NCI-H748 (cell line): ENCODE data around the gene NUFIP2.
A peak's percentile ranks its signal among the peaks of the same experiment; 100 is the strongest.
"Not testable (repeated sequence)": the region's sequence is repeated elsewhere in the genome, so short reads cannot be mapped to it uniquely, and the experiment has no call there.

Experiments used
- DNase-seq: peaks from one replicate; lab custom pipeline; 2025; ENCODE audit not compliant: unreplicated experiment; lab: John Stamatoyannopoulos, UW

Gene NUFIP2

DNA sequence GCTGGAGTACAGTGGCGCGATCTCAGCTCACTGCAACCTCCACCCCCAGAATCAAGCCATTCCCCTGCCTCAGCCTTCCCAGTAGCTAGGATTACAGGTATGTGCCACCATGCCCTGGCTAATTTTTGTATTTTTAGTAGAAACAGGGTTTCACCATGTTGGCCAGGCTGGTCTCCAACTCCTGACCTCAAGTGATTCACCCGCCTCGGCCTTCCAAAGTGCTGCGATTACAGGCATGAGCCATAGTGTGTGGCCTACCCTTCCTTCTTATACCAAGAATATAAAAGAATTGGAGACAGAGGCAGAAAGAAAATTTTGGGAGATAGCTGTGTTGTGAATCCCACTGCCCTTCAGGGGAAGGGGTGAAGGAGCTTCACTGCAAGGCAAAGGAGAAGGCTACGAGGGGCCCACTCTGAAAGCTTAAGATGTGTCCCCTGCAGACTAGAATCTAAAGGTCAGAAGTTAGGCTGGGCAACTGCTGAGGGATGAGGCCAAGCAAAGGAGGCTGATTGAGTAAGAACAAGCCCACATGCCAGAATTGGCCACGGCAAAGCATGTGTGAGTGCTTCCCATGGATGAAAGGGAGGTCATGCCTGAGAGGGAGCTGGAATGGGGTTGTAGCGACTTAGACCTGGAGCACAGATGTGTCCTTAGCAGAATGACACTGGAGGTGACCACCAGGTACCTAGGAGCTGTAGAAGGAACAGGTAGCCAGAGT, 55.7 kb downstream of the NUFIP2 start:
- DNase-seq: no peak

DNA sequence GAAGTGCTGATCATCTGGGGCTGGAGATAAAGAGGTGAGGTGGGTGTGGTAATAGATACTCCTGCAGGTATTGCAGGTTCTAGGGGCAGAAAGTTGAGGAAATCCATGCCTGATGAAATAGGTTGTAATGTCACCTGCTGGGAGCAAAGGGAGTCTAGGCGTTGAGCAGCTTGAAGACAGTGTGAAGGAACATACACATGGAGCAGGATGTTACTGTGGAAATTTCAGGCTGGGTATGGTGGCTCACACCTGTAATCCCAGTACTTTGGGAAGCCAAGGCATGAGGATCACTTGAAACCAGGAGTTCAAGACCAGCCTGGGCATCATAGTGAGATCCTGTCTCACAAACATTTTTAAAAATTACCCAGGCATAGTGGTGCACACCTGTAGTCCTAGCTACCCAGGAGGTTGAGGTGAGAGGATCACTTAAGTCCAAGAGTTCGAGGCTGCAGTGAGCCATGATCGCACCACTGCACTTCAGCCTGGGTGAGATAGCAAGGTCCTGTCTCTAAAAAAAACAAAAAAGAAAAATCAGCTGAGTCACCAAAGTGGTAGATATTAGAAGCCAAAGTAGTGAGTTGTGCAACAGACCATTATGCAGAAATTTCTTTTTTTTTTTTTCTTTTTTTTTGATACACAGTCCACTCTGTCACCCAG, 56.3 kb downstream of the NUFIP2 start:
- DNase-seq: no peak

DNA sequence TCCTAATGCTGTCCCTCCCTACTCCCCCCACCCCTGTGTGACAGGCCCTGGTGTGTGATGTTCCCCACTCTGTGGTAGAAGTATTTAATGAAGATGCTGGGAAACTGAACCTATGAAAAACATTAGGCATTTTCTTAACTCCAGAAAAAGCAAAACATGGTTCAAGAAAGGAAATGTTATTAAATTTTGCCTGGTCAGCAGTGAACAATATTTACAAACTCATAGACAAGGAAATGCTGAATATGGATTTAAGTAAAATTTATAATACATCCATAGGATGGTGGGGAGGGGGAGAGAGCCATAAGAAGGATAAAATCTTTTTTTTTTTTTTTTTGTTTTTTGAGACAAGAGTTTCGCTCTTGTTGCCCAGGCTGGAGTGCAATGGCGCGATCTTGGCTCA, 58.0 kb downstream of the NUFIP2 start:
- DNase-seq: no peak

DNA sequence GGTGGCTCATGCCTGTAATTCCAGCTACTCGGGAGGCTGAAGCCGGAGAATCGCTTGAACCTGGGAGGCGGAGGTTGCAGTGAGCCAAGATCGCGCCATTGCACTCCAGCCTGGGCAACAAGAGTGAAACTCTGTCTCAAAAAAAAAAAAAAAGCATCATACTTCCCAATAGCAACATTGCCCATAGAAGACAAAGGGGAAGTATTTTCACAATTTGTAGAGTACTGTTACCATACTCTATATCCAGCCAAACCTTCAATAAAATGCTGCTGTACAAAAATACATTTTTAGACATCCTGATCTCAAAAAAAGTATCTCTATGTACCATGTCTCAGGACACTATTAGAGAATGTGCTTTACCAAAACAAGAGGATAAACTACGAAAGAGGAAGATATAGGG, 59.0 kb downstream of the NUFIP2 start:
- not testable (repeated sequence) for DNase-seq

DNA sequence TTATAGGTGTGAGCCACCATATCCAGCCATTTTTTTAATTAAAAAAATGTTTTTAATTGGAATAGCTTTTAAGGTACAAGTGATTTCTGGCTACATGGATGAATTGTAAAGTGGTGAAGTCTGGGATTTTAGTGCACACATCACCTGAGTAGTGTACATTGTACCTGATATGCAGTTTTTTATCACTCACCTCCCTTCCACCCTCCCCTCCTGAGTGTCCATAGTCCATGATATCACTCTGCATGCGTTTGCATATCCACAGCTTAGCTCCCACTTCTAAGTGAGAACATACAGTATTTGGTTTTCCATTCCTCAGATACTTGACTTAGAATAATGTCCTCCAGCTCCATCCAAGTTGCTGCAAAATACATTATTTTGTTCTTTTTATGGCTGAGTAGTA, 60.6 kb downstream of the NUFIP2 start:
- DNase-seq: no peak

DNA sequence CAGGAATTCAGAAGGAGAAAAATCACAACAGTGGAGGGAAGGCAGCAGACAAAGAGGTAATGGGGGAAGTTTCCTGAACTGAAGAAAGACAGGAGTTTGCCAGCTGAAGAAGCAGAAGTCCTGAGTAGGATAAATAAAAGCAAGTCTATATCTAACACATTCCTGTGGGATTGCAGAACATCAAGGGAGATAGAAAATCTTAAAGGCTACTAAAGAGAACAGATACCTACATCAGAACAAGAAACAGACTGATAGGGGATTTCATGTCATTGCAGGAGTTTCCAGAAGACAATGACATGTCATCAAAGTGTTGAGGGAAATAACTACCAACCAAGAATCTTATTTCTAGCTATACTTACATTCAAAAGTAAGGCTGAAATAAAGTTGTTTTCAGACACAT, 68.6 kb downstream of the NUFIP2 start:
- no peak for DNase-seq

DNA sequence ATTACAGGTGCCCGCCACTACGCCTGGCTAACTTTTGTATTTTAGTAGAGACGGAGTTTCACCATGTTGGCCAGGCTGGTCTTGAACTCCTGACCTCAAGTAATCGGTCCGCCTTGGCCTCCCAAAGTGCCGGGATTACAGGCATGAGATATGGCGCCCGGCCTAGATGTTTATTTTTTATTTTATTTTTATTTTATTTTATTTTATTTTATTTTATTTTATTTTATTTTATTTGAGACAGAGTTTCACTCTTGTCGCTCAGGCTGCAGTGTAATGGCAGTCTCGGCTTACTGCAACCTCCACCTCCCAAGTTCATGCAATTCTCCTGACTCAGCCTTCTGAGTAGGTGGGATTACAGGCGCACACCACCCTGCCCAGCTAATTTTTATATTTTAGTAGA, 72.6 kb downstream of the NUFIP2 start:
- not testable (repeated sequence) for DNase-seq

DNA sequence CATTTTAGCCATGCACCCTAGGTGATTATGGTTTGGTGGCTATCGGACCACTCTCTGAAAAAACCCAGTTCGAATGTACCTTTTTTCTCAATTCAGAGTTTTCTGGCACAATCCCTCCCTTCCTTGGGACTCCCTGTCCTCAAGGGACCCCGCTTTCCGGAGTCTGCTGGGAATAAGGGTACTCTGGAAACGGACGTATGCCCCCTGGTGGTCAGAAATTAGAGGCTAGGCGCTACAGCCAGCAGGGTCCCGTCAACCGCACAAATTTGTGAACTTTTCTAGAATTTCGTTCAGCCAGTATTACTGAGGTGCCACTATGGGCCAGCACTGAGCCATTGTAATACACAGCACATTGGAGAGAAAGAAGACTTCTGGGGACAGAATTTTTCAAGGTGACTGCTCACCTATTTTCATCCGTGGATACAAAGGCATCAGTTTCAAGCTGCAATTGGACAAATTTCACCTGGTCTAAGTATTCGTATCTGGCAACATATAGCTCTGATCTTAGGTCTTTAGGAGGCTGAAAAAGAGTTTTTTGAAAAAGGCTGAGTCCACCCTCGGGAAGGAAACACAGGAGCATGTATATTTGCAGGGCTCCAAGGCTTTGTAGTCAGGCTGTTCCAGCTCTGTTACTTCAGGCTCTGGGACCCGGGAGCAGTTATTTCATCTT, 74.4 kb downstream of the NUFIP2 start:
- peak; percentile 79 for DNase-seq

DNA sequence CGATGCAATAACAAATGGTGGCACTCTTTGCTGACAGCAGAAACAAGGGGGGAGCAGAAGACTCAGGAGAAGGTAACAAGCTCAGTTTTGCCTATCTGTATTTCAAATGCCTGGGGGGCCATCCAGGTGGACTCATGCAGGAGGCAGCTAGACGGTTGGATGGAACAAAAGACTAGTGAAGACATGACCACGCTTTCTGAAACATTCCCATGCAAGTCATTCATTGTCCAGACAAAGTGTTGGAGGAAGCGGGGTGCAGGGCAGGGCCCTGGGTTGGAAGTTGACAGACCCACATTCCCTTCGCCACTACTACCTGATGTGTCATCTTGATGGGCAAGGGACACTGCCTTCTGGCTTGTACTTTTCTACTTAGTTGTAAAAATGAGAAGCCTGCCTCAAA, 77.1 kb downstream of the NUFIP2 start:
- DNase-seq: no peak

DNA sequence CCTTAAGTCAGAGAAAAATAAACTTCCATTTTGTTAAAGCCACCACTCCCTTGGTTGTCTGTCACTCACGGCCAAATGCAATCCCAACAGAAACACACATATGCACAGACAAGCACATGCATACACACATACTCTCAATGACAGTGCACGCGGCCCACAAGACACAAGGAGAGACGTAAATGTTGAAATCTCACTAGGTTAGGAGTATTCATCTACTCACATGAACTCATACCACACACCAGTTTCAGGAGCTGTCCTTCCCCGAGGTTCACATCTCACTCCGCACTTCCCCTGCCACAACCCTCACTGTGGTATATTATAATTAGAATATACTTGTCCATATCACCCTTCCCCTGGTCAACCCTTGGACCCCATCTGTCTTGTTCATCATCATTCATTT, 77.8 kb downstream of the NUFIP2 start:
- DNase-seq: no peak

DNA sequence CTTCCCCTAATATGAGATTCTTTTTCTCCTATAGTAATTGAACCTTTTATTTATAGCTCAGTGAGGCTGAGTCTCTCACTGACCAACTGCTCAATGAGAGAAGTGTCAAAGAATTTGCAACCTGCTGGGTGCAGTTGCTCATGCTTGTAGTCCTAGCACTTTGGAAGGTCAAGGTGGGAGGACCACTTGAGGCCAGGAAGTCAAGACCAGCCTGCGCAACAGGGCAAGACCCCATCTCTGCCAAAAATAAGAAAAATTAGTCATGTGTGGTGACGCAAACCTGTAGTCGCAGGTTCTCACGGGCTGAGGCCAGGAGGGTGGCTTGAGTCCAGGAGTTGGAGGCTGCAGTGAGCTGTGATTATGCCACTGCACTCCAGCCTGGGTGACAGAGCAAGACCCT, 78.2 kb downstream of the NUFIP2 start:
- DNase-seq: no peak

DNA sequence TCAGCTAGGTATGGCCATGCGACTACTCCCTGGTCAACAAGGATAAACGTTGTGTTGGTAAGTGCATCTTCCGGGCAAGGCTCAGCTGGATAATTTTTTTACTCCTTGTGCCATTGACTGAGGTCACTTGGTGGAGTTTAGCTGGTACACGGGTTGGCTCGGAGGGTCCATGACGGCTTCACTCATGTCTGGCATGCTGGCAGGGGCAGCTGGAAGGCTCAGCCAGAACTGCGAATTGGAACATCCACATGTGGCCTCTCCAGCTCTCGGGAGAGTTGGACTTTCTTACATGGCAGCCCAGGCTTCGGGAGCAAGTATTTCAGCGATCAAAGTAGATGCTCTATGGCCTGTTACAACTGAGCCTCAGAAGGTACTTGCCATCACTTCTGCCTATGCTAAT, 78.8 kb downstream of the NUFIP2 start:
- DNase-seq: no peak

DNA sequence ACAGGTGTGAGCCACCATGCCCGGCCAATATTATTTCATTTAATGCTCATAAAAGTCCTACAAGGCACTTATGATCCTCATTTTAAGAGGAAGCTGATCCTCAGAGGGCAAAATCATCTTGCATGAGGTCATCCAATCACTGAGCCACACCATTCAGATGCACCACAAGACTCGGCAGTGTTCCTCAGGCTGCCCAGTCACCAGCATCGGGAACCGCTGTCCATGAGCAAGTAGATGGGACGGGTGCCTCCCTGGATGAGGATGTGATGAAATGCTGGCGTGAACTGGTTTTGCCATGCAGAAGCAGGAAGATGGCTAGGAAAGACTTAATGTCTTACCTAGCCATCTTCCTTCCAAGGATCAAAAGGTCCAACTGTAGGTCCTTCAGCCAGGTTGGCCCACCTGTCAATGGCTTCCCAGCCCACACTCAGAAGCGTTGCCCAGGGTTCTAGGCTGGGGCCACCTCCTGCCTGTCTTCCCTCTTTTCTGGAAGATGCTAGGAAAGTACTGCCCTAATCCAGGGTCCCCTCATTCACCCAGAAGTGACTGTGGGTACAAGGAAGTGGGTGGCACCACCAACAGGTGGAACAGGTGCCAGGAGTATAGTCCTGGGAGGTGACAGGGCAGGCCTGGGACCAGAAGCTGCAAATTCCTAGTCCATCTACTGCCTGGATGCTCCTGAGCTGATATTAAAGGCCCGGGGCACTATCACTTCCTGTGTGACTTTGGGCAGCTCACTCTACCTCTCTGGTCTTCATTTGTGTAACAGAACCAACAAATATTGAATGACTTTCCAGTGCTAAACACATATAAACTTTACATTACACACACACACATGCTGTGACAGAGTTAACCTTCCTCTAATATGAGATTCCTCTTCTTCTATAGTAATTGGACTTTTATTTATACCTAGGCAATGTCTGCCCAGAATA, 79.5 kb downstream of the NUFIP2 start:
- DNase-seq: no peak

DNA sequence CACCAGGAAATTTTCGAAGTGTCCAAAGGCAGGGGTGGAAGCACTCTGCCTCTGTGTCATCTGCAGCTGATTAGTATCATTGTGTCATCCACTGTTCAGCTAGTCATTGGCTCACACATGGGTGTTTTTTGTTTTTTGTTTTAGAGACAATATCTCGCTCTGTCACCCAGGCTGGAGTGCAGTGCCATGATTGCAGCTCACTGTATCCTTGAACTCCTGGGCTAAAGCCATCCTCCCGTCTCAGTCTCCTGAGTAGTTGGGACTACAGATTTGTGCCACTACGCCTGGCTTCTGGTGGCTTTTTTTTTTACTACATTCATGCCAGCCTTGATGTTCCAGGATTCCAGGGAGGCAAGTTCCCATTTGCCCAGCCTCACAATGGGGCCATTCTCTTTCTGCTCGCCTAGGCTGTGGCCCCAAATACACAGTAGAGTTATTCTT, 81.2 kb downstream of the NUFIP2 start:
- DNase-seq: no peak

DNA sequence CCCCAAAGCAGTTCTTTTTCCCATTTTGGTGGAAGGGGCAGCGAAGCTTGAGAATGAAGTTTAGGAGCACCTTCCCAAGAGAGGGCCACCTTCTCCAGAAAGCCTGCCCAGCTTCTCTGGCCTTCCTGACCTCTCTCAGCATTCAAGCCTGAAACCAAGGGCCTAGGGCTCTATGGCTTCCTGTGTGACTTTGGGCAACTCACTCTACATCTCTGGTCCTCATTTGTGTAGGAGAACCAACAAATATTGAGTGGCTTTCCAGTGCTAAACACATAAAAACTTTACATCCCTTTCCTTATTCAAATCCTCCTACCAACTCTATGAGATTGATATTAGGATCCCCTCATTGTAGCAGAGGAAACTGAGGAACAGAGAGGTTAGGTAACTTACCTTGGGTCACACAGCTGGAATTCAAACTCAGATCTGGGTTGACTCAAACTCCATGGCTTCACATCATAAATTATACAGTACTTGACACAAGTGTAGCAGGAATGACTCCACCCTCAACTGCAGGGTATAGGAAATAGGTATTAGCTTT, 81.8 kb downstream of the NUFIP2 start:
- DNase-seq: no peak

DNA sequence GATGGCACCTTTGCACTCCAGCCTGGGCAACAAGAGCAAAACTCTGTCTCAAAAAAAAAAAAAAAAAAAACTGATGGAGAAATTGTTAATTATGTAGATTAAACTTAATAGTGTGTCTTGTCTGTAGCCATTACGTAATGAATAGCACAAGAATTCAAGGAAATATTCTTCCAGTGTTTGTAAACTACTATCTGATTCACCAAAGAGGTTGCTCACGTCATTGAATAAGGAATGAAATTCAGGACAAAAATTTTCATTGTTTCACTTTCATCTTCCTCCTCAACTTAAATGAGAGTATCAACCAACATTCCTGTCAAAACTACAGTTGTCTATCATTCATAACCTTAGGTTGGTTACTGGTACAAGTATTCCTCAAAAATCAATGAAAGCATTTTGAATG, 83.1 kb downstream of the NUFIP2 start:
- no peak for DNase-seq

DNA sequence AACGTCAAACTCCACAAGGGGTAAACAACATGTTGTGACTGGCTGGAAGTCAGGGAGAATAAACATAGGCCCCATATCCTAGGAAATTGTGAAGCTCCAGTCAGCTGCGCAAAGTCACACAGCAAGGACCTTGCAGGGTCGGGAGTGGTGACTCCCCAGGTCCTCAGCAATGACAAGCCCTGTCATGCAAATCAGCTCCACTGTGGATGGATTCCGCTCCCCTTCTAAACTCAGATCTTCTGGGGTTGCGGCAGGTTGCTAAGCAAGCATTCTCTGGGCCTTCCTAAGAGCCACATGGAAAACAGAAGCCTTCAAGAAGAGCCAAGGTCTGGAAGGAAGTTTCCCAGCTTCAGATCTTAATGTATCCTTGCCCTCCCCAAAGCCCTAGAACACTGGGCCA, 84.9 kb downstream of the NUFIP2 start:
- DNase-seq: no peak

DNA sequence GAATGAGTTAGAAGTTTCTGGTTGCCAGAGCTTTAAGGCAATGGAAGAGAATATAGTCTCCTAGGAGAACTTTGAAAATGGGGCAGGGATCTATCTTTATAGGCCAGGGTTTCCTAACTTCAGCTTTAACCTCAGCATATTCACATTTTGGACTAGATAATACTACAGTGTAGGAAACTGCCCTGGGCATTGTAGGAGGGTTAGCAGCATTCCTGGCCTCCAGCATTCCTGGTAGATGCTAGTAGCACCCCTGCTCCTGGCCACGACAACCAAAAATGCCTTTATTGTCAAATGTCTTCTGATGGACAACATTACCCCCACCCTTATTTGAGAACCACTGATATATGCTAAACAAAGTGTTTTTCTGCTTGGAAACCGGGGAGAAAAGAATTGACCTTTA, 86.0 kb downstream of the NUFIP2 start:
- no peak for DNase-seq
